ENCODE results near the gene CREG2.

CREG2 gene

GRCh38 chr2:101307503-101307902 lies 79.8 kb downstream of the CREG2 start:
- no peak for DNase-seq (ENCODE audit: low read depth)

DNA sequence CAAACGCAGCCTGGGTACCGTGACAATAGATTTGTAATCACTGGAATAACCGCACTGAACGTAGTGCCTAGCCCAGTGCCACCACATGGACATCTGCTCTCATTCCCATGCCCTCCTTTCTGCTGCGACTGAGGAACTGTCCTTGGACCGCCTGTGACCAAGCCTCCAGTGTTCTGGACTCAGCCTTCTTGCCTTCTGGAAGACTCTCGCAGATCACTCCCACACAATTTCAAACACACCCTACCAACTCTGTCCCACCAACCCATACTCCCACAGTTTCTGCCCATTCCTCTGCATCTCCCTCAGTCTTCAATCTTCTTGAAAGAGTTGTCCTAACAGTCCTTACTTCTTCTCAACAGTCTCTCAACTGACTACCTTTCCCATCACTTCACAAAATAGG lies 80.9 kb downstream of the CREG2 start:
- no peak for DNase-seq (ENCODE audit: low read depth)

- no peak for DNase-seq (ENCODE audit: low read depth)
Measured at GRCh38 chr2:101305492-101306078, 81.7 kb downstream of the CREG2 start.

GRCh38 chr2:101305035-101305434 lies 82.3 kb downstream of the CREG2 start:
- no peak for DNase-seq (ENCODE audit: low read depth)

- DNase-seq (ENCODE audit: low read depth) = no peak
Measured at GRCh38 chr2:101303688-101304087, 83.6 kb downstream of the CREG2 start.

DNA sequence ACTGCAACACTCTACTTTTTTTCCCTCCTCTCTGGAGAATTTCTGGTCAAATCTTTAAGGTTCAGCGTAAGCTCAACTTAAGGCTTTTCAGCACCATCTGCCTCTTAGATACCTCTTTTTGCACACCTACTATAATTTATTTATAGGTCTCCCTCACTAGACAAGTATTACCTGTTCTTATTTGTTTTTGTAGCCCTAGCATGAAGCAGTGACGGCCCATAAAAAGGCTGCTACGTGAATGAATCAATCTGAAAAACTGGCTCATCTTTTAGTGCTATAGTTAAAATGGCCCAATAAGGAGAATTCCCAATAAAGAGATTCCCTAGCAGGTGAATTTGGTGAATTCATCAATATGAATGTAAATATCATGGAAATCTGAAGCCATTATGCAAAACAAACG lies 85.3 kb downstream of the CREG2 start:
- no peak for DNase-seq (ENCODE audit: low read depth)

- no peak for DNase-seq (ENCODE audit: low read depth)
Measured at GRCh38 chr2:101300836-101301235, 86.5 kb downstream of the CREG2 start.

- DNase-seq (ENCODE audit: low read depth) = no peak
Measured at GRCh38 chr2:101300164-101300563, 87.1 kb downstream of the CREG2 start.

- no peak for DNase-seq (ENCODE audit: low read depth)
Measured at GRCh38 chr2:101299604-101300003, 87.7 kb downstream of the CREG2 start.

DNA sequence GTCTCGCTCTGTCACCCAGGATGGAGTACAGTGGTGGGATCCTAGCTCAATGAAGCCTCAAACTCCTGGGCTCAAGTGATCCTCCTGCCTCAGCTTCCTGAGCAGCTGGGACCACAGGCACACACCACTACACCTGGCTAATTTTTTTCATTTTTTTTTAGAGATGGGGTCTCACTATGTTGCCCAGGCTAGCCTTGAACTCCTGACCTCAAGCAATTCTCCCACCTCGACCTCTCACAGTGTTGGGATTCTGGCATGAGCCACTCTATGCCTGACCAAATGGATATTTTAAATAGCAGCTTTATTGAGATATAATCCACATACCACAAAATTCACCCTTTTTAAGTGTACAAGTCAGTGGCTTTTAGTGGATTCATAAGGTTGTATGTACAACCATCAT lies 89.9 kb downstream of the CREG2 start:
- DNase-seq (ENCODE audit: low read depth) = no peak

DNA sequence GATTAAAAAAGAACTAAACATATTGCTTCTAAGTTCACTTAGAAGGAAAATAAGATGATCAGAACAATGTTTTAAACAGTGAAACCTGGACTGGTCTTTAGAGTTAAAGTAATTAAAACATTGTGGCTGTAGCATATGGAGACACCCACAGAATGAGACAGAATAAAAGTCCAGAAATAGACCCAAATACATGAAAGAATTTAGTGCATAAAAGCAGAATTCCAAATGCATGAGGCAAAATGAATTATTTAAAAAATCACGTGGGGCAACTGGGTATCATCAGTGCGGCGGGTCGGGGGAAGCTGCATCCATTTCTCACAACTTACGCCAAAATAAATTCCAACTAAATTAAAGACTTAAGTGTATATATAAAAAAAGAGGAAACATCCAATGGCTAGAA lies 90.9 kb downstream of the CREG2 start:
- DNase-seq (ENCODE audit: low read depth) = no peak

GRCh38 chr2:101295895-101296294 lies 91.4 kb downstream of the CREG2 start:
- no peak for DNase-seq (ENCODE audit: low read depth)

All from stimulated activated CD8-positive, alpha-beta memory T cell treated with anti-CD3 and anti-CD28 coated beads, Interleukin-12 subunit alpha, Interleukin-12 subunit beta, amount 100 ng/mL, for 1 hour (primary cell).